Pulmonary artery endothelial cell (primary cell): ENCODE data around the gene HMG20A. TPM values are rescaled to one million over a fixed set of nuclear protein-coding genes. Genes with fewer than 3 reads are reported as not detected.

ENCODE experiments used
- DNase-seq: peaks from one replicate; pipeline ENCODE4 v3.0.0-alpha.2; 2011; ENCODE audit warnings: low read depth, low spot score
- total RNA-seq: library from RNA; depleted of rRNA; stranded (reverse); fragments of >200 nt; gene quantifications from 2 replicates; pipeline ENCODE4 v1.2.3, GENCODE V29; 2014

Gene HMG20A
- total RNA-seq, 1 donor from 2014 or later: 35.4 TPM

DNA sequence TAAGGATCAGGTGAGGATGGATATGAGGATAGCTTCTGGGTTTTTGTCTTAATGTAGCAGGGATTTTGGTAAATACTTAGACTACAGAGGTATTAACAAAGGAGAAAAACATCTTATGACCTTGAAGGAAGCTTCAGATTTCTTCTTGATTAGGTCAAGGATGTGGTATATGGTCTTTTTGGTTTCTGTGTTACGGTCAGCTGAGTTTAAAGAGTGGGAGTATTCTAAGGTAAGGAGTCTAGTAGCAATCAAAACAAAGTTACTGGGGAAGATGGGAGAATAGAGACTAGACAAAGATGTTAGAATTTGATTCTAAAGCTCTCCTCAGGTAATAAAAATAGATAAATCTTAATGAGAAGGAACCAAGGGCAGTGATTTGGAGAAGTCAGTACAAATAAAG, 6.2 kb downstream of the HMG20A start:
- no peak for DNase-seq

DNA sequence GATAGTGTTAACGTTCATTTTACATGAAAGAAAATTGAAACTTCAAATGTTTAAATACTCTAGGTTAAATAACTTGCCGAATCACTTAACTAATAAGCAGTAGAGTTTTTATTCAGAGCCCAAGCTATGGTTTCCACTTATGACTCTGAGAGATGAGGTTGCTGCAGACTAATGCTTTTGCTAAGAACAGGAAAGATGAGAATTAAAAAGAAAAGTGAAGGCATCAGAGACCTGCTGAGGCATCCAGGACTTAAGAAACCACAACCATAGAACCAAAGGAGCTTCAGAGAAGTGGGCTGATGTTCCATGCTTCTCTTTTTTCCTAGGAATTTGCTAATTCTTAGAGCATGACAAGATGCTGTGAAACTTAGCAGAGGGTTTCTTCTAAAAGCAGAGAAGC, 9.5 kb downstream of the HMG20A start:
- DNase-seq: no peak

GRCh38 chr15:77430652-77431051, 10.0 kb downstream of the HMG20A start:
- no peak for DNase-seq

DNA sequence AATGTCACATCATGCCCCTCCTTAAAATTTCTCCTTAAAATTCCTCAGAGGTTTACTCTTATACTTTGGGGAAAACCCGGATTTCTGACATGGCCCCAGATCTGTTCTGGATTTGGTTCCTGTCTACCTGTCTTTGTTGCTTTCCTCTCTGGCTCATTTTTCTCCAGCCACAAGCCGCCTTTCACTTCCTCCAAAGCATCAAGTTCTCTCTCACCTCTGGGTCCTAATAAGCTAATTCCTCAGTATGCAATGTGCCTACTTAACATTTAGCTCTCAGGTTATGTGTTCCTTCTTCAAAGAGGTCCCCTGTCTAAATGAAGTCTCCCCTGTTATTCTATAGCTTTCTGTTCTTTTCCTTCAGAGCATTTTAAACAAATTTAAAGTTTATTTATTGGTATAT, 16.1 kb downstream of the HMG20A start:
- DNase-seq: no peak

DNA sequence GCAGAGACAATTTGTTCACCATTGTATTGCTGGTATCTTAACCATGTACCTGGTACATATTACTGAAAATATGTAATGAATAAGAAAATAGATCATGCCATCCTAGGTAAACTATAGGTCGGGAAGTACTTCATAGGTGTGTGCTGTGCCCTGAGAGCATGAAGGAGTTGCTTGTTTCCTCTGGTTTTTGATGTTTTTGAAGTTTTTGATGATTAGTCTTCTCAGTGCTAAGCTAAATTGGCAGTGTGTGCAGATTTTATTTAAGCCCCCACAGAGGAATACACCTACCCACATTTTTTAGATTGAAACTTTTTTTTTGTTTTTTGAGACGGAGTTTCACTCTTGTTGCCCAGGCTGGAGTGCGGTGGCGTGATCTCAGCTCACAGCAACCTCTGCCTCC, 16.6 kb downstream of the HMG20A start:
- DNase-seq: no peak

DNA sequence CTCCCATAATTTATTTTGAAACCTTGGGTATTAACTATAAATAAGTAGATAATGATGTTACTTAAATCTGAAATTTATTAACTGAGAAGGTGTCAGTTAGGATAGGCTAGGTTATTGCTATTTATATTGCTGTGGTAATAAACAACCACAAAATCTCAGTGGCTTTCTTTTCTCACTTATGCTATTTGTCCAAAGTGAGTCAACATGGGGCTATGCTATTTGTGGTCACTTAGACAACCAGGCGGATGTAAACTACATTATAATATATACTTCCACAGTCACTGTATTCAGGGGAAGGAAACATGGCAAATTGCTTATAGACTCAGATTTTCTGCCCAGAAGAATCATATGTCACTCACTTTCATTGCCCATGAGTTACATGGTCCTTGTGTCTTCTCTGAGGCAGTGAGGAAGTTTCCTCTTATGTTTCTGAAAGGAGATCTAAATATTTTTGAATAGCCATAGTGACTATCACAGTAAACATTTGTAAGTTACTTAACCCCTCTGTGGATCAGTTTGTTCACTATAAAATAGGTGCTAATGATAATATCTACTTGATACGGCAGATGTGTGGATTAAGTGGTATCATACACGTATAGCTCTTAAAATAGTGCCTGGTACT, 19.8 kb downstream of the HMG20A start:
- no peak for DNase-seq

- DNase-seq: no peak
These were observed 26.2 kb downstream of the HMG20A start for GRCh38 chr15:77446840-77447390.

GRCh38 chr15:77454265-77454664, 33.6 kb downstream of the HMG20A start:
- DNase-seq: no peak

GRCh38 chr15:77454951-77455350, 34.3 kb downstream of the HMG20A start:
- no peak for DNase-seq

GRCh38 chr15:77455696-77456321, 35.1 kb downstream of the HMG20A start:
- peak; percentile 83 for DNase-seq

- no peak for DNase-seq
These were observed 36.1 kb downstream of the HMG20A start for GRCh38 chr15:77456746-77457145.

DNA sequence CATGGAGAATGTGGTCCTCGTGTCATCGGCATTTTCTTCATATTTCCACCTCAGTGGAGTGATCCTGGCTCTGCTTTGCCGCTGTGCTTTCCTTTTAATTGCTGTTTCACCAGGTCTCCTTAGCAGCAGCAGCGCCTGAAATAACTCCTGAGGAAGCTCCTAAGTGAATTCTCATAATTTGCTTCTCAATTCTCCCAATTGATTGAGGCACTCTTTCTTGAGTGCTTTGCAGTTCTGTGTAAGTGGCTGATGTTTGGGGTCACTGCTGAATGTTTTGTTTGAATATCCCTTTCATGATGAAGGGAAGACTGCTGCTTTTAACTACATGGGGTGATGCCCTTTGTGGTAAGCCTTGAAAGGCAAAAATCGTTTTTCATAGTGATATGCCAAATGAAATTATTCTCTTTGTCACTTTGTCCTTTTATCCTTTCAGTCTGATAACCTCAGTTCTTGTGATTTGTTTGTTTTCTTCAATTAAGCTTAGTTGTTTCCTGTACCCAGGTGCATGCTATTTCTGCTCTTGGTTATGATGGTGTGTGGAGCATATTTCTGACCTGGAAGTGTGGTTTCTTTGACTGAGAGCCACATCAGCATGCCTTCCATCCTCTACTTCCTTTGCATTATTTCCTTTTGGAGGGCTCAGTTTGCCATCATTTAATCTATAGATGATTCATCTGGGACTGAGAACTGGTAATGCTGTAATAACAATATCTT, 36.7 kb downstream of the HMG20A start:
- DNase-seq: peak; percentile 78

GRCh38 chr15:77457905-77458265, 37.2 kb downstream of the HMG20A start:
- DNase-seq: no peak

- no peak for DNase-seq
These were observed 38.3 kb downstream of the HMG20A start for GRCh38 chr15:77459031-77459430.

GRCh38 chr15:77461486-77461885, 40.8 kb downstream of the HMG20A start:
- DNase-seq: no peak

DNA sequence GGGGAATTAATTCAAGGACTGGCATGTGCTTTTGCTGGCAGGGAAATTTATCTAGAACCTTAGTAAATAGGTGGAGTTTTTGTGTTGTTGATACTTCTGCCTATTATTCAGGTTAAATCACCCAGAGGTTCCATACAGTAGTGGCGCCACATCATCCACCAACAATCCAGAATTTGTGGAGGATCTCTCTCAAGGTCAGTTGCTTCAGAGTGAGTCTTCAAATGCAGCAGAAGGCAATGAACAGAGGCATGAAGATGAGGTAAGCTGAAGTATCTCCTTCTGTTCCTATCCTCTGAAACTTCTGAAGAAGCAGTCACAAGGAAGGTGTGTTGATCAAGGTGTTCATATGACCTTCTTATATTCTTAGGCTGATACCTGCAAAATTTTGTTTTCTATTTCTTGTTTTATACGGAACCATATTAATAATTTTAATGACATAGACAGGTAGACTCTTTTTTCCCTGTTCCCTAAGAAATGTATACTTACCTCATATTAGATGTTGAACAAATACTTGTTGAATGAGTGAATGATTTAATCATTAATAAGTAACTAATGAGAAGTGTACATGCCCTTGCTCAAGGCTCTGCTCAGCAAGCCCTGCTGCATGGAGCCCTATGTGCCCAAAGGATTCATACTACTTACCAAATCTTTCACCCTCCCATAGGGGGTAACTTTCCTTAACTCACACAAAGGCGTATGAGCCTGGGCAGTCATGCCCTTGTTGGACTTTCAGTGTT, 43.6 kb downstream of the HMG20A start:
- no peak for DNase-seq

DNA sequence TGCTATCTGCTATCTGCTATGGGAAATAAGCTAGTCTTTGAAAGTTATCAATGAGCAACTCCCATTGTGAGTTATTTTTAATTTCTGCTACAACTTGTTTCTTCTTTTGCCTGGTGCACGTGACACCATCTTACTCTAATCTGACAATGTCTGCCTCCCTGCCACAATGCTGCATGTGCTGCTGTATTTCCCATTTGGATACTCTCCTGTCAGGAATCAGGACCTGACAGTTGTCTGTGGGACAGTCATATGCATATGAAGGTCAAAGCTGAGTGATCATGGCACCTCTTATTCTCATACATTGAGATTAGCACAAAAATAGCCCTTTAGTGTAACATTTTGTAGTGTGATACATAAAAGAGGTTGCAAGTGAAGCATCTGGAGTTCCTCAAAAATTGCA, 45.8 kb downstream of the HMG20A start:
- no peak for DNase-seq

GRCh38 chr15:77468896-77469295, 48.2 kb downstream of the HMG20A start:
- DNase-seq: no peak

DNA sequence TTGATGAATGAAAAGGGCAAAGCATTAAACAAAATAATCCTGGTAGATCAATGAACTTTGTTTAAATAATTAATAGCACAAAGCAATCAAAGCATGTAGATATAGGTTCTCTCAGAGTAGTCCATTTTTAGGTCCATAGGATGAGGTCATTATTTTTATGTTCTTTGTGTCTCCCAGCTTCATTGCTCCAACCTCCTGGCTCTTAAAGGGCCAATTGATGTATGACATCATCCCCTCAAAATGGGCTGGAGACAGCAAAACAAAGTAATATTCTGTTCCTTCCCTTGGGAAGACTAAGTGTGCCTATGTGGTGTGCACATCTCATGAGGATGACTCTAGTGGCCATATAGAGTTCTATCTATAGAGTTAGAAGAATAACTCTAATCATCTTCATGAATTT, 49.5 kb downstream of the HMG20A start:
- DNase-seq: no peak

DNA sequence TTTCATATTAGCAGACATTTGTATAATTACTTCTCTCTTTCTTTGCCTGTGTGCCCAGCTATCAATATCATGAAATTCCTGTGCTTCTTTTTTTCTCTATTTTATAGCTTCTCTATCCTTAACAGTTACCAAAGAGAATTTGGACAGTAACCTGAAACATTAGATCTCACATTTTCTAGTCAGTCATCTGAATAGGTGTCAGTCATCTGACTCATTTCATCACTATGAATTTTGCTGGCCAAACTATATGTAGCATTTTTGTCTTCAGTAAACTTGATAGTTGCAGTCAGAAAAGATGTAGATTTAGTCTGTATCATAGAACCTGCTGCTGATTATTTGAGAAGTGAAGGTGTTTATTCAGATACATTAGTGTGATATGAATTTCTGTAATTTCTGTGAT, 52.6 kb downstream of the HMG20A start:
- no peak for DNase-seq

- no peak for DNase-seq
These were observed 53.8 kb downstream of the HMG20A start for GRCh38 chr15:77474310-77474988.
